HG03097 (cell line): Measurements from ENCODE around the gene ZNF408.

ENCODE experiments used
- ATAC-seq: cut with Tn5 transposase; IDR thresholded peaks from one replicate; pipeline ENCODE4 v1.9.1; 2021; ENCODE audit not compliant: unreplicated experiment, low FRiP score

The ZNF408 gene

GRCh38 chr11:46724088-46724487, 23.3 kb downstream of the ZNF408 start:
- ATAC-seq, result no peak

GRCh38 chr11:46725338-46726205, 24.7 kb downstream of the ZNF408 start:
- no peak for ATAC-seq

GRCh38 chr11:46726206-46726862, 25.5 kb downstream of the ZNF408 start:
- no peak for ATAC-seq

GRCh38 chr11:46727952-46728658, 27.3 kb downstream of the ZNF408 start:
- no peak for ATAC-seq

GRCh38 chr11:46728659-46729040, 27.8 kb downstream of the ZNF408 start:
- no peak for ATAC-seq

GRCh38 chr11:46729110-46730027, 28.5 kb downstream of the ZNF408 start:
- ATAC-seq, result no peak

GRCh38 chr11:46731545-46731944, 30.7 kb downstream of the ZNF408 start:
- ATAC-seq, result no peak

GRCh38 chr11:46733234-46733633, 32.4 kb downstream of the ZNF408 start:
- no peak for ATAC-seq

GRCh38 chr11:46736146-46736545, 35.3 kb downstream of the ZNF408 start:
- ATAC-seq, result no peak

- ATAC-seq, result no peak
Observed at GRCh38 chr11:46736615-46737014, 35.8 kb downstream of the ZNF408 start.

- ATAC-seq, result no peak
Observed at GRCh38 chr11:46737699-46738098, 36.9 kb downstream of the ZNF408 start.

GRCh38 chr11:46738887-46739286, 38.1 kb downstream of the ZNF408 start:
- ATAC-seq, result no peak

- ATAC-seq, result no peak
Observed at GRCh38 chr11:46741600-46742484, 41.0 kb downstream of the ZNF408 start.

GRCh38 chr11:46743043-46743442, 42.2 kb downstream of the ZNF408 start:
- ATAC-seq, result no peak

- no peak for ATAC-seq
Observed at GRCh38 chr11:46743693-46744339, 43.0 kb downstream of the ZNF408 start.

GRCh38 chr11:46745328-46745727, 44.5 kb downstream of the ZNF408 start:
- no peak for ATAC-seq

GRCh38 chr11:46745995-46746394, 45.2 kb downstream of the ZNF408 start:
- no peak for ATAC-seq

- ATAC-seq, result no peak
Observed at GRCh38 chr11:46747150-46747549, 46.3 kb downstream of the ZNF408 start.
